Activated T-cell treated with anti-CD3 and anti-CD28 coated beads, Interleukin-2, amount 50 U/mL, for 24 hours (primary cell): ENCODE results near the gene EXTL1.

ENCODE experiments used
- DNase-seq: peaks from one replicate; pipeline ENCODE4 v3.0.0-alpha.2; 2020
- H3K27ac Mint-ChIP-seq: 2 replicates; pipeline ENCODE4 v1.8.0; 2020; ENCODE audit warnings: mild to moderate bottlenecking, mixed read lengths
- H3K27me3 Mint-ChIP-seq: 2 replicates; pipeline ENCODE4 v1.8.0; 2020; ENCODE audit warnings: mixed read lengths
- H3K36me3 Mint-ChIP-seq: 2 replicates; pipeline ENCODE4 v1.8.0; 2020; ENCODE audit warnings: low read depth, mixed read lengths
- H3K4me1 Mint-ChIP-seq: 2 replicates; pipeline ENCODE4 v1.8.0; 2020; ENCODE audit warnings: low read depth, mixed read lengths
- H3K4me3 Mint-ChIP-seq: 2 replicates; pipeline ENCODE4 v1.8.0; 2020; ENCODE audit warnings: mild to moderate bottlenecking, moderate library complexity, mixed read lengths
- H3K9me3 Mint-ChIP-seq: 2 replicates; pipeline ENCODE4 v1.8.0; 2020; ENCODE audit warnings: mixed read lengths

Gene EXTL1

DNA sequence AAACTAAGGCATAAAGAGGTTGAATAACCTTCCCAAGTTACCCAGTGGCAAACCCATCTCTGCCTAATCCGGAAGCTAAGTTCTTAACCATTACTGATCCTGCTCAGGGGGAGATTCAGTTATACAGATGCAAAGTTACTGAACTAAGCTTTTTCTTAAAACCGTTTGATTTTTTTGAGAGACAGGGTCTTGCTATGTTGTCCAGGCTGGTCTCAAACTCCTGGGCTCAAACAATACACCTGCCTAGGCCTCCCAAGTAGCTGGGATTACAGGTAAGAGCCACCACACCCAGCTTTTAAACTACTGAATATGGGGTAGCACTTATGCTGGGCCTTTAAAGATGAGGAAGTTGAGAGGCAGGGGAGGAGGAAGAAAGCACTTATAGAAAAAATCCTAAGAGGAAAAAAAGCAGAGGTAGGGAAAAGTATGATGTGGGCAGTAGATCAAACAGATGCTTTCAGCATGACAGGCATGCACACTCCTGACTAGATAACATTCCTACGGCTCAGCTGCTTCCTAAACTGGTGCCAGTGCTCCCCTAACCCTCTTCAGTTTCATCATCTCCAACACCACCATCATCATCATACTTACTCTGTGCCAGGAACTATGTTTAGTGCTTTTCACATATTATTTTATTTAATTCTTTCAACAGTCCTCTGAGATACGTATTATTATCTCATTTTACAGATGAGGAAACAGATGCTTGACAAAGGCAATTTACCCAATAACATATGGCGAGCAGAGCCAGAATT lies 29.5 kb upstream of the EXTL1 start:
- no peaks in the 10 kb centered on the region for H3K27me3 Mint-ChIP-seq
- H3K27ac Mint-ChIP-seq = peak overlapping the region; percentile 4
- no peak for DNase-seq
- peaks cover 64% of the 10 kb centered on the region for H3K4me1 Mint-ChIP-seq
- H3K4me3 Mint-ChIP-seq = no peak overlapping the region
- H3K36me3 Mint-ChIP-seq = peaks cover 22% of the 10 kb centered on the region
- H3K9me3 Mint-ChIP-seq = no peaks in the 10 kb centered on the region

- no peaks in the 10 kb centered on the region for H3K9me3 Mint-ChIP-seq
- DNase-seq = no peak
- H3K4me3 Mint-ChIP-seq = no peak overlapping the region
- no peaks in the 10 kb centered on the region for H3K27me3 Mint-ChIP-seq
- H3K4me1 Mint-ChIP-seq = peaks cover 67% of the 10 kb centered on the region
- peaks cover 24% of the 10 kb centered on the region for H3K36me3 Mint-ChIP-seq
- H3K27ac Mint-ChIP-seq = peak overlapping the region; percentile 47
Measured at GRCh38 chr1:25992689-25993171, 28.8 kb upstream of the EXTL1 start.

- Mint-ChIP-seq H3K4me1 (peaks cover 64% of the 10 kb centered on the region), H3K36me3 (peaks cover 18% of the 10 kb centered on the region), H3K9me3 (no peaks in the 10 kb centered on the region), H3K4me3 (no peak overlapping the region), H3K27me3 (no peaks in the 10 kb centered on the region), H3K27ac (no peak overlapping the region)
- no peak for DNase-seq
Measured at GRCh38 chr1:25993197-25993951, 28.2 kb upstream of the EXTL1 start.

DNA sequence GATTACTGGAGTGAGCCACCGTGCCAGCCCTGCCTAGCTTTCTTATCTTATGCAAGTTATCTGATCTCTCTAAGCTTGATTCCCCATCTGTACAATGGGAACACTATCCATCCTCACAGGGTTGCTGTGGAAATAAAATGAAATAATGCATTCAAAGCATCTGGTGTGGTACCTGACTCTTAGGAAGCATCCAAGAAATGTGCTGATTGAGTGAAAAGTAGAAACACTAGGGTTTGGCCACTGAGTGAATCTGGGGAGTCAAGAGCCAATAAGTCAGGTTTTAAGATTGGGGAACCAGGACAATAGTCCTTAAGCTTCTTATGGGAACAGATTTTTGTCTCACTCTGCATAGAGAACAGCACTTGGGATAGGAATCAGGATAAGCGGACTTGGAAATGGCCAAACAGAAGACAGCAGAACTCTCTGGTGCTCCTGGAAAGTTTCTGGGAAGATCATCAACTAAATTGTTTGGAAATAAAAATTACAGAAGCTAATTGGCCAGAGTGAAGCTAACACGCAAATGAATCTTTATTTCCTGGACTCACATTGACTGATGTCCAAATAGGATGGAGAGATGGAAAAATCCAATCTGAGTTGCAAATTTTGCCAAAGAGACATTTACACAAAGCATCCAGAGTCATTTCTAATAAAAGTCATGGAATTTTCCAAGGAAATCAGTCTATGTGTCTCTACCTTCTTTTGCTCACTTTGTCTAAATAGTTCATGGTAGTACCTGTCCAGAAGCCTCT lies 27.0 kb upstream of the EXTL1 start:
- Mint-ChIP-seq H3K4me3 (no peak overlapping the region), H3K27me3 (no peaks in the 10 kb centered on the region), H3K36me3 (peaks cover 12% of the 10 kb centered on the region), H3K9me3 (no peaks in the 10 kb centered on the region), H3K4me1 (peaks cover 60% of the 10 kb centered on the region), H3K27ac (no peak overlapping the region)
- DNase-seq = no peak

DNA sequence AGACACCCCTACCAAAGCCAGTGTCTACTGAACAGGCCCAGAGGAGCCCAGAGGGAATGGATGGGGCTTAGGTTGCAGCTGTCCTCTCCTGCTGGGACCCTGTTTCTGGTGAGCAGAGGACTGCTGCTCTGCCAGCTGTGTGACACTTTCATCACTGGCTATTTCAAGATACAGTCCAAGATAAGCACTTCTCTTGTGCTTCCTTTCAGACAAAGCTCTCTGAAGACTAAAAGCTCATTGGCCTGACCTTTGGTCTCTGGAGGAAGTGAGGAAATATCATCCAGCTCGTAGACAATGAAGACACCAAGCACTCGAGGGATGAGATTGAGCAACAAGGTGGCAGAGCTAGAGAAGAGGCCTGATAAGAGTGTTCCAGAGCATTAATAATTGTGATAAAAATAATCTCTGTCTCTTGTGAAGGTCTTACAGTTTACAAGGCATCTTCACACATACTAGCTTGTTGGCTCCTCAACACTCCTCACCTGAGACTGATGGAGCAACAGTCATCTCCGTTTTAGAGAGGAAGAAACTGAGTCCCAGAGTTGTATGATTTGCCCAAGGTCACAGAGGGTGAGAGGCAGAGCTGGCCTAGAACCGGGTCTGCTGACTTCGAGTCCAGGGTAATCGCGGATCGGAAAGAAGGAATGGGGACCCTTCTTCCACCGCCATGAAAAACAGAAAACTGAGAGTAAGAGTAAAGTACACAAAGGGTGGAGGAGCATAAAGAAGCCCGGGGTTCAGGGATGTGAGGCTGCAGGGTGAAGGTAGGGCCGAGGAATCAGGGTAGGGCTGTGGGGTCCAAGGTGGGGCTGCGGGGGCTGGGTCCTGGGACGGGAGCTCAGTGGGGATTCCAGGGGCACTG lies 24.4 kb upstream of the EXTL1 start:
- Mint-ChIP-seq H3K36me3 (peaks cover 11% of the 10 kb centered on the region), H3K27ac (peak overlapping the region; percentile 99), H3K4me3 (peak overlapping the region; percentile 94), H3K27me3 (no peaks in the 10 kb centered on the region), H3K9me3 (no peaks in the 10 kb centered on the region), H3K4me1 (peaks cover 40% of the 10 kb centered on the region)
- DNase-seq = peak; percentile 39

DNA sequence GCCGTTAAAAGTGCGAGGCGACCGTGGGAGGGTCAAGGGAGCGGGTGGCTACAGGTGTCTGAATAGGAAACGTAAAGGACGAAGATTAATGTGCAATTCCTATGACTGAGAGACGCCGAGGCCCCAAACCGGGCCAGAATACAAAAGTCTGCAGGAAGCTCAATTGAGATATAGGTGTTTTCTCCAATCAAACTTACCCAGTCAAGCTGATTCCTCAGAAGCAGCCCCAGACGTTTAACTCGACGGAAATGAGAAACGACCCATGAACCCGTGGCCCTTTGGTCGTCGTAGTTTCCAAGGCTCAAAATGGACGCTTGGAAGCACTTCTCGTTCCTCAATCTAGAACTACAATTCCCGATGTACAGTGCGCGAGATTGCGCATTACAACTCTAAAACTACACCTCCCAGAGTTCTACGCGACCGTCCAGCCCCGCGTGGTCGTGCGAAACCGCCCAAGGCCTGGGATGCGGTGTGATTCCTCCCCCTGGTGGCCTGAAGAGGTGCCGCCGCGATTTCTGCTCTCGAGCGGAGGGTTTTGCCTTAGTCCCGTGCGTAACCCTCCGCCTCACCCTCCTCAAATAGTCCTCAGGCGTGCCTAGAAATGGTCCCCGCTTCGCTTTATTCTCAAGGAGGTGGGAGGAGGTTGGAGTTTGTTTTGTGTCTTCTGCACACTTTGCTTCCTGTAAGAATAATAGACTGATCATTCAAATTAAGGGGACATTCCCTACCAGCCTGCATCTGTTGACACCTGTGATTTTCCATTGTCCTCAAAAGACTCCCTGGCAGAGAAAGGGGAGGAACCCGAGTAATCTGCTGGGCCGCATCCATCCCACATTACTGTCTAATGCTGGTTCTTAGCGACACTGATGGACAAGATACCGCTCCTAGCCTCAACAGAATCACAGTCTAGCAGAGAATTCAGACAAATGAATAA lies 23.5 kb upstream of the EXTL1 start, which contains the start of gene PAFAH2:
TSS of gene PAFAH2 (minus strand) at position 236 of the 934 bp plus-strand sequence. CDS start 7,247 bp downstream, outside the sequence.
- Mint-ChIP-seq H3K4me1 (peaks cover 31% of the 10 kb centered on the region), H3K27me3 (no peaks in the 10 kb centered on the region), H3K4me3 (peak within 1 kb of the TSS; percentile 94), H3K36me3 (peaks cover 10% of the 10 kb centered on the region), H3K9me3 (no peaks in the 10 kb centered on the region), H3K27ac (peak within 1 kb of the TSS; percentile 99)
- DNase-seq = peak; percentile 96

DNA sequence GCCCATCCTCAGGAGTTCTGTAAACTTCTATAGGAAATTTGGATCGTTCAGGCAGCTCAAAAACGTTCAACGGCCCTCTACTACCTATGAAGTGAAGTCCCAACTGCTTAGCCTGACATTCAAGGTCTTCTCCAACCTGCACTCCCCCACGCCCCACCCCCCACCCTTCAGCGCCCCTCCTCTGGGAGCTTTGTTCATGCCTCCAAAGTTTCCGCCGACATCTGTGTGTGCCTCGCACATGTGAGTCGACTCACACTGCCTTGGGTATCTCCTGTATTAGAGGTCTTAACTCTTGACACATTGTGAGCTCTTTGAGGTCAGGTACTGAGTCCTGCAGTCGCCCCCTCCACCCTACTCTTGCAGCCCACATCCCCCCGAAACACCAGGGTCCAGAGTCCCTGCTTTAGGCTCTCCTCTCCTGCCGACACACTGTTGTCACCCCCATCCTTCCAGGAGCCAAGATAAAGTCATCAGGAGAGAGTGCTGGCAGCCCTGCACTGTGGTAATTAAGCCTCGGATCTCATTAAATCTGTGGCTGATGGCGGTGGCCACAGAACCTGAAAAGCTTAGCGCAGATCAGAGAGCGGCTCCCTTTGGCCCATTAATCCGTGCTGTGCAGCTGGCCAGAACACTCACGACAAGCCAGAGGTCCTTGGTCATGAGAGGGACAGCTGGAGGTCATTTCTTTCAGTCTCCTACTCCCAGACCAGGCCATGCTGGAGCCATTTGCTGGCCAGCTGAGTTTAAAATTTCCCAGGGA lies 22.4 kb upstream of the EXTL1 start:
- no peaks in the 10 kb centered on the region for H3K9me3 Mint-ChIP-seq
- DNase-seq = no peak
- H3K27me3 Mint-ChIP-seq = no peaks in the 10 kb centered on the region
- peaks cover 26% of the 10 kb centered on the region for H3K4me1 Mint-ChIP-seq
- no peak overlapping the region for H3K4me3 Mint-ChIP-seq
- peaks cover 8% of the 10 kb centered on the region for H3K36me3 Mint-ChIP-seq
- no peak overlapping the region for H3K27ac Mint-ChIP-seq

GRCh38 chr1:26003262-26003661 lies 18.3 kb upstream of the EXTL1 start:
- Mint-ChIP-seq H3K27me3 (no peaks in the 10 kb centered on the region), H3K27ac (no peak overlapping the region), H3K36me3 (no peaks in the 10 kb centered on the region), H3K9me3 (no peaks in the 10 kb centered on the region), H3K4me3 (no peak overlapping the region), H3K4me1 (peaks cover 6% of the 10 kb centered on the region)
- no peak for DNase-seq

GRCh38 chr1:26003756-26004155 lies 17.8 kb upstream of the EXTL1 start:
- Mint-ChIP-seq H3K9me3 (no peaks in the 10 kb centered on the region), H3K4me3 (no peak overlapping the region), H3K4me1 (peaks cover 1% of the 10 kb centered on the region), H3K27me3 (no peaks in the 10 kb centered on the region), H3K36me3 (no peaks in the 10 kb centered on the region), H3K27ac (no peak overlapping the region)
- DNase-seq = no peak

GRCh38 chr1:26005434-26006105 lies 16.0 kb upstream of the EXTL1 start:
- H3K4me3 Mint-ChIP-seq = no peak overlapping the region
- no peaks in the 10 kb centered on the region for H3K4me1 Mint-ChIP-seq
- no peaks in the 10 kb centered on the region for H3K27me3 Mint-ChIP-seq
- no peak for DNase-seq
- no peaks in the 10 kb centered on the region for H3K9me3 Mint-ChIP-seq
- H3K36me3 Mint-ChIP-seq = no peaks in the 10 kb centered on the region
- H3K27ac Mint-ChIP-seq = no peak overlapping the region

DNA sequence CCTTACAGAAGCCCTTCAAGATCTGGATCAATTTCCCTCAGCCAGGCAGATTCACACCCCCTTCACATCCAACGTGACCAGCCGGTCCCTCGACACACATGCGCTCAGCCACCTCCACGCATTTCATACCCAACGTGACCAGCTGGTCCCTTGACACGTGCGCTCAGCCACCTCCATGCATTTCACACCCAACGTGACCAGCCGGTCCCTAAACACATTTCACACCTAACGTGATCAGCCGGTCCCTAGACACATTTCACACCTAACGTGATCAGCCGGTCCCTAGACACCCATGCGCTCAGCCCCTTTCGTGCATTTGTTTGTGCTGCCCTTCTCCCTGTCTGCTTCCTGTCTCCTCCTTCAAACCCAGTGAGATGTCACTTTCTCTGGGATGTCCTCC lies 14.9 kb upstream of the EXTL1 start:
- Mint-ChIP-seq H3K4me1 (no peaks in the 10 kb centered on the region), H3K36me3 (no peaks in the 10 kb centered on the region), H3K27me3 (no peaks in the 10 kb centered on the region), H3K4me3 (no peak overlapping the region), H3K9me3 (no peaks in the 10 kb centered on the region), H3K27ac (no peak overlapping the region)
- DNase-seq = no peak

GRCh38 chr1:26009796-26010447 lies 11.7 kb upstream of the EXTL1 start:
- Mint-ChIP-seq H3K36me3 (no peaks in the 10 kb centered on the region), H3K27ac (no peak overlapping the region), H3K4me1 (no peaks in the 10 kb centered on the region), H3K4me3 (no peak overlapping the region), H3K9me3 (no peaks in the 10 kb centered on the region), H3K27me3 (no peaks in the 10 kb centered on the region)
- DNase-seq = no peak
